Gastrocnemius medialis (tissue), 4 donors: ENCODE data around the gene NUTM2E.
"Not testable (repeated sequence)": the region's sequence is repeated elsewhere in the genome, so short reads cannot be mapped to it uniquely, and the experiment has no call there.

Experiments used
- POLR2A ChIP-seq, 2 donors: fragments of 450-650 bp; IDR thresholded peaks; one replicate each; pipeline ENCODE4 v1.6.1; 2017; ENCODE audit warnings: antibody characterized with exemption in 2 of 2, mild to moderate bottlenecking in 2 of 2, moderate library complexity in 2 of 2
- TF ChIP-seq, protein P1 (sequence below), 5 experiments: fragments of 450-650 bp in 3 of 5; fragments of 200-600 bp in 2 of 5; sonication (generic) in 2 of 5; IDR thresholded peaks in 4 of 5; conservative IDR thresholded peaks in 1 of 5; 1 replicate in 4 of 5; 2 replicates in 1 of 5; pipeline ENCODE4 v1.5.1; 2016 to 2019; ENCODE audit warnings: antibody characterized with exemption in 5 of 5, mild to moderate bottlenecking in 3 of 5, moderate library complexity in 3 of 5

DNA sequence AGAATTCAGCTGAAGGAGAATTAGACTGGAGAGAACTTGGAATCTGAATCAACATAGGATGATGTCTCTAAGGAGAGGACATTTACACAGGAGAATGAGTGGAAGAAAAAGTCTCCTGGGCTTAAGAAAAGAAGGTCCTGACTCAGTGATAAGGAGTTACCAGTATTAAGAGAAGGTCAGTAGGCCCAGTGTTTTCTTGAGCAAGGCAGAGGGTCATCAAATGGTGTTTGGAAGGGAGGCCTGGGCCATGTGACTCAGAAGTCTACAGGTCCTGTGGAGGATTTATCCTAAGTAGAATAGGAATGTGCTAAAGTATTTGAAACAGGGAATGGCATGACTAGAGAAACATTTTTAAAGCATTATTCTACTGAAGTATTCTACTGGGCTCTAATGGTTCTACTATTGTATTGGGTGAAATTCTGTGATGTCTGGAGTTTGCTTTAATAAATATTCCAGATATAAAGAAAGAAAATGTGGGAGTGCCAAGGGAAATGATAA, 39.0 kb upstream of the NUTM2E start:
- TF ChIP-seq, protein P1, sequence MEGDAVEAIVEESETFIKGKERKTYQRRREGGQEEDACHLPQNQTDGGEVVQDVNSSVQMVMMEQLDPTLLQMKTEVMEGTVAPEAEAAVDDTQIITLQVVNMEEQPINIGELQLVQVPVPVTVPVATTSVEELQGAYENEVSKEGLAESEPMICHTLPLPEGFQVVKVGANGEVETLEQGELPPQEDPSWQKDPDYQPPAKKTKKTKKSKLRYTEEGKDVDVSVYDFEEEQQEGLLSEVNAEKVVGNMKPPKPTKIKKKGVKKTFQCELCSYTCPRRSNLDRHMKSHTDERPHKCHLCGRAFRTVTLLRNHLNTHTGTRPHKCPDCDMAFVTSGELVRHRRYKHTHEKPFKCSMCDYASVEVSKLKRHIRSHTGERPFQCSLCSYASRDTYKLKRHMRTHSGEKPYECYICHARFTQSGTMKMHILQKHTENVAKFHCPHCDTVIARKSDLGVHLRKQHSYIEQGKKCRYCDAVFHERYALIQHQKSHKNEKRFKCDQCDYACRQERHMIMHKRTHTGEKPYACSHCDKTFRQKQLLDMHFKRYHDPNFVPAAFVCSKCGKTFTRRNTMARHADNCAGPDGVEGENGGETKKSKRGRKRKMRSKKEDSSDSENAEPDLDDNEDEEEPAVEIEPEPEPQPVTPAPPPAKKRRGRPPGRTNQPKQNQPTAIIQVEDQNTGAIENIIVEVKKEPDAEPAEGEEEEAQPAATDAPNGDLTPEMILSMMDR (IDR thresholded peaks at IDR 0.05 in 4 of 5, conservative IDR thresholded peaks at IDR 0.05 in 1 of 5) = not testable (repeated sequence)
- not testable (repeated sequence) for TF ChIP-seq POLR2A (IDR thresholded peaks at IDR 0.05)
